Fibroblast of pulmonary artery (primary cell): ENCODE measurements around the gene HS3ST4.
A peak's percentile ranks its signal among the peaks of the same experiment; 100 is the strongest.

ENCODE experiments used
- DNase-seq: peaks from one replicate; pipeline ENCODE4 v3.0.0-alpha.2; 2010; ENCODE audit warnings: low read depth
- H3K4me3 ChIP-seq: replicated peaks from 2 replicates; pipeline ENCODE4 v1.5.1; 2011; ENCODE audit warnings: low read depth, mild to moderate bottlenecking, control low read depth, low read length, moderate library complexity
- CTCF ChIP-seq: IDR thresholded peaks from 2 replicates; pipeline ENCODE4 v1.5.1; 2011; ENCODE audit warnings: mild to moderate bottlenecking, control low read depth, low read length, inconsistent platforms; ENCODE audit errors: missing control alignments

The HS3ST4 gene

GRCh38 chr16:25838724-25839186 lies 147.0 kb downstream of the HS3ST4 start:
- no peak overlapping the region for H3K4me3 ChIP-seq
- TF ChIP-seq CTCF, result peak; percentile 69
- peak; percentile 62 for DNase-seq

GRCh38 chr16:25841761-25842160 lies 150.0 kb downstream of the HS3ST4 start:
- no peak for TF ChIP-seq CTCF
- no peak overlapping the region for H3K4me3 ChIP-seq
- no peak for DNase-seq

GRCh38 chr16:25845901-25846300 lies 154.1 kb downstream of the HS3ST4 start:
- no peak for TF ChIP-seq CTCF
- no peak for DNase-seq
- H3K4me3 ChIP-seq, result no peak overlapping the region

GRCh38 chr16:25854141-25854540 lies 162.4 kb downstream of the HS3ST4 start:
- DNase-seq, result no peak
- H3K4me3 ChIP-seq, result no peak overlapping the region
- TF ChIP-seq CTCF, result no peak

- no peak for TF ChIP-seq CTCF
- no peak for DNase-seq
- no peak overlapping the region for H3K4me3 ChIP-seq
Observed at GRCh38 chr16:25855063-25855462, 163.3 kb downstream of the HS3ST4 start.

GRCh38 chr16:25855818-25856217 lies 164.1 kb downstream of the HS3ST4 start:
- H3K4me3 ChIP-seq, result no peak overlapping the region
- no peak for TF ChIP-seq CTCF
- no peak for DNase-seq

- TF ChIP-seq CTCF, result no peak
- no peak overlapping the region for H3K4me3 ChIP-seq
- DNase-seq, result no peak
Observed at GRCh38 chr16:25859645-25860044, 167.9 kb downstream of the HS3ST4 start.
